ENCODE data around the gene ACBD3. TPM values are rescaled to one million over a fixed set of nuclear protein-coding genes. Genes with fewer than 3 reads are reported as not detected.

ACBD3 gene
- total RNA-seq, 2 donors from 2014 or later, result 27.0 to 34.3 TPM

DNA sequence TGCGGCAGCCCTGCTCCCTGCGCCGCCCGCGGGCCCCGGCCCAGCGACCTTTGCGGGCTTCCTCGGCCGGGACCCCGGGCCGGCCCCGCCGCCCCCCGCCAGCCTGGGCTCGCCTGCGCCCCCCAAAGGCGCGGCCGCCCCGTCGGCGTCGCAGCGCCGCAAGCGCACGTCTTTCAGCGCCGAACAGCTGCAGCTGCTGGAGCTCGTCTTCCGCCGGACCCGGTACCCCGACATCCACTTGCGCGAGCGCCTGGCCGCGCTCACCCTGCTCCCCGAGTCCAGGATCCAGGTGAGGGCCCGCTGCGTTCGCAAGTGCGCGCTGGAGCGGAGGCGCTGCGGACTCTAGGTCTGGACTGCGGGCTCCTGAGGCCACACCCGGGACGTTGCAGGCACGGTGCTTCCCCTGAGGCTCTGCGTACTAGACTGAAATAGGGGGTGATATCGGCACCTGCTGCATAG is 37.3 kb upstream of the ACBD3 start:
- no peaks in the 10 kb centered on the region for H3K9me3 ChIP-seq
- intact Hi-C loops (cut with DNase I), result no loop called here
- 0 to 1% methylated on average over 3 to 30 of the region's 55 CpGs for WGBS, 2 donors
- peaks cover 0 to 11% of the 10 kb centered on the region in 2 donors for H3K27me3 ChIP-seq
- TF ChIP-seq POLR2A (IDR thresholded peaks at IDR 0.05), result no peak
- TF ChIP-seq, protein P1, sequence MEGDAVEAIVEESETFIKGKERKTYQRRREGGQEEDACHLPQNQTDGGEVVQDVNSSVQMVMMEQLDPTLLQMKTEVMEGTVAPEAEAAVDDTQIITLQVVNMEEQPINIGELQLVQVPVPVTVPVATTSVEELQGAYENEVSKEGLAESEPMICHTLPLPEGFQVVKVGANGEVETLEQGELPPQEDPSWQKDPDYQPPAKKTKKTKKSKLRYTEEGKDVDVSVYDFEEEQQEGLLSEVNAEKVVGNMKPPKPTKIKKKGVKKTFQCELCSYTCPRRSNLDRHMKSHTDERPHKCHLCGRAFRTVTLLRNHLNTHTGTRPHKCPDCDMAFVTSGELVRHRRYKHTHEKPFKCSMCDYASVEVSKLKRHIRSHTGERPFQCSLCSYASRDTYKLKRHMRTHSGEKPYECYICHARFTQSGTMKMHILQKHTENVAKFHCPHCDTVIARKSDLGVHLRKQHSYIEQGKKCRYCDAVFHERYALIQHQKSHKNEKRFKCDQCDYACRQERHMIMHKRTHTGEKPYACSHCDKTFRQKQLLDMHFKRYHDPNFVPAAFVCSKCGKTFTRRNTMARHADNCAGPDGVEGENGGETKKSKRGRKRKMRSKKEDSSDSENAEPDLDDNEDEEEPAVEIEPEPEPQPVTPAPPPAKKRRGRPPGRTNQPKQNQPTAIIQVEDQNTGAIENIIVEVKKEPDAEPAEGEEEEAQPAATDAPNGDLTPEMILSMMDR (IDR thresholded peaks at IDR 0.05), result no peak
- H3K27ac ChIP-seq, result no peak overlapping the region
- peak overlapping the region in 1 of 2 donors; percentile 17 for H3K4me3 ChIP-seq
- peaks cover 9% of the 10 kb centered on the region for H3K4me1 ChIP-seq
- ATAC-seq, result no peak
- no peaks in the 10 kb centered on the region for H3K36me3 ChIP-seq (replicated peaks in 1 of 2; ENCODE audit: insufficient read depth in 1 of 2, low read depth in 2 of 2)
- peak in 1 of 4 donors; percentile 28 for DNase-seq

DNA sequence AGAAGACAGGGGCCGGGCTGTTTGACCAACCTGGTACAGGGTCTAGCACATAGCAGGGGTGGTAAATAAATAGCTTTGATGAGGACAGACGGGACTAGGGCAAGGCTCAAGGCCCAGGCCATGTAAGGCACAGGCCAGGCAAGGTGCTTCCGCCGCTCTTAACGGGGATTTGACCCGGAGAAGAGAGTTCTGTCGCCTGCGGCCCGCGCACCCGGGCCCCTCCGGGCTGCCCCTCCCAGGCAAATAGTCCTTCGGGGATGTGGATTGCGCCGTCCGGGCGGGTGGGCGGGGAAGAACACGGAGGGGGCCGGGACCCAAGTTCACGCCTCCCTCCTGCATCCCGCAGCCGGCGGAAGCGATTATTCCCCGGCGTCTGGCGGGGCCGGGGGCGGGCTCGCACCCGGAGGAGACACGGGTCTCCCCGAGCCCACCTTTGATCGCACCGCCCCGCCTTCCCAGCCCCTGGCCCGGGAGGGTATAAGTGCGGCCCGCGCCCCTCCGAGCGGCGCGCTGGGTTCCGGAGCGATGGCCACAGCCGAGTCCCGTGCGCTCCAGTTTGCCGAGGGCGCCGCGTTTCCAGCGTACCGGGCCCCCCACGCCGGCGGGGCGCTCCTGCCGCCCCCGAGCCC is 36.7 kb upstream of the ACBD3 start, which contains the start of gene MIXL1:
MIXL1 (plus strand) TSS at position 508 of the 629 bp plus-strand sequence; CDS start at position 526, 18 bp downstream.
- DNase-seq (no peak), ATAC-seq (no peak)
- 13 to 39% methylated on average over 13 to 44 of the region's 62 CpGs for WGBS, 2 donors
- Histone ChIP-seq H3K4me3 (peak within 1 kb of the TSS in 1 of 2 donors; percentile 17), H3K27me3 (peaks cover 0 to 11% of the 10 kb centered on the region in 2 donors), H3K4me1 (peaks cover 9% of the 10 kb centered on the region), H3K9me3 (no peaks in the 10 kb centered on the region), H3K36me3 (replicated peaks in 1 of 2; ENCODE audit: insufficient read depth in 1 of 2, low read depth in 2 of 2) (no peaks in the 10 kb centered on the region), H3K27ac (no peak within 1 kb of the TSS)
- intact Hi-C loops (cut with DNase I), result no loop called here
- TF ChIP-seq, protein P1 (IDR thresholded peaks at IDR 0.05), result no peak

DNA sequence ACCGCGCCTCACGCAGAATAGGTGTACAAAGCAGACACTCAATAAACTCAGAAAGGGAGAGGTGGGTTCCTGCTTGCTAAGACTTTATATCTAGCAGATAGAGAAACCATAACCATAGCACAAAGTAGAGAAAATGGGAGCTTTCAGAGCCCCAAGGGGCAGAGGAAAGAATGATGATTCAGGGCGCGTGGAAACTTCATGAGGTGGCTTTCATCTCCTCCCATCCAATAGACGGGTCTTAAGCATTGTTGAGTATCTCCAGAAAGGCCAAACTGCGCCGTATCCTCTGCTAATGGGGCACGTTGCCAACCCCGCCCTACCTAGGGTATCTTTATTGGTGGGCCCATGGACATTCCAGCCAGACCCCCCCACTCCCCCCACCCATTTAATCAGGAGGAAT is 36.1 kb upstream of the ACBD3 start:
- TF ChIP-seq, protein P1 (IDR thresholded peaks at IDR 0.05), result no peak
- TF ChIP-seq POLR2A (IDR thresholded peaks at IDR 0.05), result no peak
- H3K27me3 ChIP-seq, result peaks cover 0 to 11% of the 10 kb centered on the region in 2 donors
- no peaks in the 10 kb centered on the region for H3K9me3 ChIP-seq
- no peak overlapping the region for H3K27ac ChIP-seq
- ATAC-seq (no peak), DNase-seq (no peak)
- no peak overlapping the region for H3K4me3 ChIP-seq
- H3K4me1 ChIP-seq, result peaks cover 9% of the 10 kb centered on the region
- no peaks in the 10 kb centered on the region for H3K36me3 ChIP-seq (replicated peaks in 1 of 2; ENCODE audit: insufficient read depth in 1 of 2, low read depth in 2 of 2)
- 95 to 96% methylated on average over 10 of the region's 10 CpGs for WGBS, 2 donors
- intact Hi-C loops (cut with DNase I), result no loop called here

DNA sequence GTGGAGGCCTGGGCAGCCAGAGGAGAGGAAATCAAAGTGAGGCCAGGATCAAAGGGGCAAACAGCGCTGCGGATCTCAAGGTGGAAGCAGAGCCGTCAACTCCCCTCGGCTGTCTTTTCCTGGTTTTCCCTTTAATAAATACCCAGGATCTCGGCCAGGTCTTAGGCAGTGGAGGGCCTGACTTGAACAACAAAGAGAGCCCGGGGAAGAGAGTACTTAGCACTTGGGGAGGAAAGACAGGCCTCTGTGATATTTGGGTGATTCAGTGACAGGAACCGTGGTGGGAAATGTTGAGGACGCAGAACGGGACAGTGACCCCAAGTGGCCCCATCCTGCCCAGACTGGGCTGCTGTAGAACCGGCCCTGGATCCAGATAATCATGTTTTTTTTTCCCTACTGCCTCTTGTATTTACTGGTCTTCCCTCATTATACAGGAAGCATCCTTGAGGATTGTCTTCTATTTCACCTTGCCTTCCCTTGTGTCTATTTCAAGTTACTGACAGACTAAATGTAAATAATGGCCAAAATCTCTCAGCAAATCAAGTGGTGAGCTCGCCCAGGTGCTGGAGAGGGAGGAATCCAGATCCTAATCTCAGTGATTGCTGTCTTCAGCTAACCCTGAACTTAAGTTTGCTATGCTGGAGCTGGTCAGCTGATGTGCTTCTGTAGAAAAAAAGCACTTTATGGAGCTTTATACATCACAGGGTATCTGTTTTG is 34.1 kb upstream of the ACBD3 start:
- peaks cover 9% of the 10 kb centered on the region for H3K4me1 ChIP-seq
- no peak for TF ChIP-seq POLR2A (IDR thresholded peaks at IDR 0.05)
- TF ChIP-seq, protein P1 (IDR thresholded peaks at IDR 0.05), result no peak
- intact Hi-C loops (cut with DNase I), result no loop called here
- DNase-seq, result no peak
- no peak overlapping the region for H3K27ac ChIP-seq
- H3K36me3 ChIP-seq (replicated peaks in 1 of 2; ENCODE audit: insufficient read depth in 1 of 2, low read depth in 2 of 2), result no peaks in the 10 kb centered on the region
- H3K4me3 ChIP-seq, result no peak overlapping the region
- peaks cover 0 to 11% of the 10 kb centered on the region in 2 donors for H3K27me3 ChIP-seq
- WGBS, 2 donors, result 65 to 67% methylated on average over 11 of the region's 11 CpGs
- no peaks in the 10 kb centered on the region for H3K9me3 ChIP-seq
- no peak for ATAC-seq

Data from body of pancreas (tissue), 4 donors.